ENCODE results near the gene SIK2. TPM values are rescaled to one million over a fixed set of nuclear protein-coding genes. Genes with fewer than 3 reads are reported as not detected.

The SIK2 gene
- total RNA-seq, 3 donors from 2014 or later, result 5.9 to 8.3 (median 6.7) TPM

GRCh38 chr11:111674941-111675340 is 72.7 kb downstream of the SIK2 start:
- no peak overlapping the region for H3K4me3 Mint-ChIP-seq
- no peaks in the 10 kb centered on the region for H3K27me3 Mint-ChIP-seq (ENCODE audit: low read depth)
- H3K9me3 Mint-ChIP-seq, result no peaks in the 10 kb centered on the region
- H3K36me3 Mint-ChIP-seq (ENCODE audit: insufficient read depth), result peaks cover 35% of the 10 kb centered on the region
- no peak for ATAC-seq
- no peak for DNase-seq
- no peaks in the 10 kb centered on the region for H3K4me1 Mint-ChIP-seq (ENCODE audit: low read depth)

GRCh38 chr11:111675891-111676290 is 73.6 kb downstream of the SIK2 start:
- no peaks in the 10 kb centered on the region for H3K4me1 Mint-ChIP-seq (ENCODE audit: low read depth)
- no peak for ATAC-seq

DNA sequence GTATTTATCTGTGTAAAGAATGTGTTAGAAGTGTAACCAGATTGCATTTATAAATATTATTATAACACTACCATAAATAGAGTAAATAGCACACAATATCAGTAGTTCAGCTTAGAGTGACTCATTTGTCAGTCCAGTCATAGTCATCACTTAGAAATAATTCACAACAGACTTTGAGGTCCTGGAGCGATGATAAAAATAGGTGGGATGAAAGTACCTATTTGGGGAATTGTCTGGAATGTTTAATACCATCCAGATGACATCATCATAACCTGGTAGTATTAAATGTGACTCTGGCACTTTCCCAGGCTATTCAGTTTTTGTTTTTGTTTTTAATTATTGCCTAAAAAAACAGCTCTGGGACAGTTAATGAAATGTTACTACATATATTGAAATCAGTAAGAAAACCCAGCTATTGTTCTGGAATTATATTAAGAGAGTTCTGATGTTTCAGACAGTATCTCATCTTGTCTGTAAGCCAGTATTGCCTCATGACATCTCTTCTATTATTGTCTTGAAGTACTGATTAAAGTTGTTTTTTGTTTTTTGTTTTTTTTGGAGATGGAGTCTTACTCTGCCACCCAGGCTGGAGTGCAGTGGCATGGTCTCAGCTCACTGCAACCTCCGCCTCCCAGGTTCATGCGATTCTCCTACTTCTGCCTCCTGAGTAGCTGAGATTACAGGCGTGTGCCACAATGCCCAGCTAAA is 74.8 kb downstream of the SIK2 start:
- Mint-ChIP-seq H3K4me1 (ENCODE audit: low read depth) (no peaks in the 10 kb centered on the region), H3K36me3 (ENCODE audit: insufficient read depth) (peaks cover 28% of the 10 kb centered on the region), H3K27me3 (ENCODE audit: low read depth) (no peaks in the 10 kb centered on the region), H3K9me3 (no peaks in the 10 kb centered on the region), H3K4me3 (no peak overlapping the region)
- ATAC-seq (no peak), DNase-seq (no peak)

More at GRCh38 chr11:111675891-111676290, 73.6 kb downstream of the SIK2 start:
- Mint-ChIP-seq H3K36me3 (ENCODE audit: insufficient read depth) (peaks cover 35% of the 10 kb centered on the region), H3K27me3 (ENCODE audit: low read depth) (no peaks in the 10 kb centered on the region), H3K9me3 (no peaks in the 10 kb centered on the region), H3K4me3 (no peak overlapping the region)
- DNase-seq, result no peak

GRCh38 chr11:111680486-111681175 is 78.4 kb downstream of the SIK2 start:
- Mint-ChIP-seq H3K36me3 (ENCODE audit: insufficient read depth) (peaks cover 15% of the 10 kb centered on the region), H3K27me3 (ENCODE audit: low read depth) (no peaks in the 10 kb centered on the region), H3K9me3 (no peaks in the 10 kb centered on the region), H3K4me3 (no peak overlapping the region), H3K4me1 (ENCODE audit: low read depth) (no peaks in the 10 kb centered on the region)
- DNase-seq (no peak), ATAC-seq (no peak)

DNA sequence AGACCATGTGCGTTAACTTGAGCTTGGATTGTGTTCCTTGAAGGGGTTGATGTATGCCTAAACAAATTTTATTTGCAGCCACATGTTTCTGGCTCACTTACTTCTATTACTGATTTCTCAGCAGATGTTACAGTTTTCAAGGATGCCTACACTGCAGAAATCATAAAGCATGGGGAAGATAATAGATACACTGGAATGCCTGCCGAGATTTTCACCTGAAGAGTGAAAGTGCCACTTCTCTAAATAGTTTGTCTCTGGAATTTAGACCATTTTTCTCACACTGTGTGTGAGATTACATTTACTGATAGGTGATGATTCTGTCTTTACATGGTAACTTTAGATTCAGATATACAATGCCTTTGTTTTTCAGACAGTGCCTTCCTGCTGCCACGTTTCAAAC is 81.6 kb downstream of the SIK2 start:
- H3K4me3 Mint-ChIP-seq, result no peak overlapping the region
- H3K4me1 Mint-ChIP-seq (ENCODE audit: low read depth), result no peaks in the 10 kb centered on the region
- no peak for ATAC-seq
- no peak for DNase-seq
- H3K27me3 Mint-ChIP-seq (ENCODE audit: low read depth), result no peaks in the 10 kb centered on the region
- H3K9me3 Mint-ChIP-seq, result no peaks in the 10 kb centered on the region
- H3K36me3 Mint-ChIP-seq (ENCODE audit: insufficient read depth), result peaks cover 18% of the 10 kb centered on the region

DNA sequence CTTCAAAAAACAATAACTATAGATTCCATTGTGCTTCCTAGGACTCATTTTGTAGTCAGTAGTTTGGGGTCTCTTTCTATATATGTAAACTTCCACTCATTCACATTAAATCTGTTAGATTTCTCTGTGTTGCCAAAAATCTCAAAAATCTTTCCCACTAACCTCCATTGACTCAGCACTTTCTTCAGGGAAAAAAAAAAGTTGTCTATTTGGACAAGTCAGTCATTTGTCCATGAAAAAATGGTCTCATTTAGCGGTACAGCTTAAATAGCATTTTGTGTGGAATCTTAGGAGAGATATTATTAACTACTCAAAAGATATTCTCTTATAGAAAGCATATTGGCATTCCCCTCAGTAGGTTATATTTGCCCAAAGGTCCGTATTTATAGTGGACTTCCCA is 82.0 kb downstream of the SIK2 start:
- H3K27me3 Mint-ChIP-seq (ENCODE audit: low read depth), result no peaks in the 10 kb centered on the region
- DNase-seq, result no peak
- peaks cover 22% of the 10 kb centered on the region for H3K36me3 Mint-ChIP-seq (ENCODE audit: insufficient read depth)
- ATAC-seq, result no peak
- no peak overlapping the region for H3K4me3 Mint-ChIP-seq
- H3K4me1 Mint-ChIP-seq (ENCODE audit: low read depth), result no peaks in the 10 kb centered on the region
- no peaks in the 10 kb centered on the region for H3K9me3 Mint-ChIP-seq

GRCh38 chr11:111688013-111688412 is 85.8 kb downstream of the SIK2 start:
- H3K4me1 Mint-ChIP-seq (ENCODE audit: low read depth), result no peaks in the 10 kb centered on the region
- no peaks in the 10 kb centered on the region for H3K27me3 Mint-ChIP-seq (ENCODE audit: low read depth)
- no peak overlapping the region for H3K4me3 Mint-ChIP-seq
- DNase-seq, result no peak
- ATAC-seq, result no peak
- H3K9me3 Mint-ChIP-seq, result no peaks in the 10 kb centered on the region
- H3K36me3 Mint-ChIP-seq (ENCODE audit: insufficient read depth), result peaks cover 35% of the 10 kb centered on the region

DNA sequence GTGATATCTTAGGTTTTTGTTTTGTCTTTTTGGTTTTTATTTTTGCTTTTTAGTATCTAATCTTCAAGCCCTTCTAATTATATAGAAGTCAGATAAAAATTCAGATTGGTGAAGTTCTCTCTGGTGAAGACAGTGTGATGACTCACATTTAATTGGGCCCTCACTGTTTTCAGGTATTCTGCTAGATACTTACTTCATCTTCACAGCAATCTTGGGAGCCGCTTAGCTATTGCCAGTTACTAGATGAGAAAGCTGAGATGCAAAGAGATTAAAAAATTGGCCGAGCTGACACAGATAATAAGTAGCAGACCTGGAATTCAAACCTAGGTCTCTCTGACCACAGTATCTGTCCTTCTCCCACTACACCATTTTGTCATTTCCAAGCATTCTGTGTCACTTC is 88.9 kb downstream of the SIK2 start:
- Mint-ChIP-seq H3K9me3 (no peaks in the 10 kb centered on the region), H3K27me3 (ENCODE audit: low read depth) (no peaks in the 10 kb centered on the region), H3K4me3 (no peak overlapping the region), H3K4me1 (ENCODE audit: low read depth) (no peaks in the 10 kb centered on the region), H3K36me3 (ENCODE audit: insufficient read depth) (peaks cover 36% of the 10 kb centered on the region)
- no peak for DNase-seq
- ATAC-seq, result no peak

DNA sequence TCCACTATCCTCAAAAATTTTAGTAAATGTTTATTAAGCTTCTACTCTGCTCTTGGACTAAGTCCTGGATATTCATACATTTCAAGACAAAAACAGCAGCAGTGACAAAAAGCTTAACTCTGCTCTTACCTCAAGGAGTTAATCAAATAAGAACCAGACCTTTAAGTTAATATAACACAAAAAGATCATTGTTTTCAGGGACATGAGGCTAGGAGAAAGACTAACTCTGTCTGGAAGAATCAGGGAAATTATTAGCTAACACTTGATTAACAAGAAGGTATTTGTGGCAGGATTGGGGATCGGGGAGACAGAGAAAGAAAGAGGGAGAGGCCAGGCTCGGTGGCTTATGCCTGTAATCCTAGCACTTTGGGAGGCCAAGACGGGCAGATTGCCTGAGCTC is 89.5 kb downstream of the SIK2 start:
- H3K36me3 Mint-ChIP-seq (ENCODE audit: insufficient read depth), result peaks cover 34% of the 10 kb centered on the region
- no peaks in the 10 kb centered on the region for H3K9me3 Mint-ChIP-seq

GRCh38 chr11:111693224-111693937 is 91.1 kb downstream of the SIK2 start:
- no peaks in the 10 kb centered on the region for H3K9me3 Mint-ChIP-seq
- H3K36me3 Mint-ChIP-seq (ENCODE audit: insufficient read depth), result peaks cover 28% of the 10 kb centered on the region
- H3K4me1 Mint-ChIP-seq (ENCODE audit: low read depth), result no peaks in the 10 kb centered on the region
- H3K4me3 Mint-ChIP-seq, result no peak overlapping the region
- DNase-seq (no peak), ATAC-seq (no peak)
- H3K27me3 Mint-ChIP-seq (ENCODE audit: low read depth), result no peaks in the 10 kb centered on the region

More for the DNA sequence above, 89.5 kb downstream of the SIK2 start:
- Mint-ChIP-seq H3K4me3 (no peak overlapping the region), H3K4me1 (ENCODE audit: low read depth) (no peaks in the 10 kb centered on the region), H3K27me3 (ENCODE audit: low read depth) (no peaks in the 10 kb centered on the region)
- no peak for ATAC-seq
- DNase-seq, result no peak

- DNase-seq (no peak), ATAC-seq (no peak)
- Mint-ChIP-seq H3K36me3 (ENCODE audit: insufficient read depth) (peaks cover 21% of the 10 kb centered on the region), H3K9me3 (no peaks in the 10 kb centered on the region), H3K4me1 (ENCODE audit: low read depth) (no peaks in the 10 kb centered on the region), H3K4me3 (no peak overlapping the region), H3K27me3 (ENCODE audit: low read depth) (no peaks in the 10 kb centered on the region)
Observed at GRCh38 chr11:111694851-111695250, 92.6 kb downstream of the SIK2 start.

GRCh38 chr11:111696556-111696955 is 94.3 kb downstream of the SIK2 start:
- DNase-seq (no peak), ATAC-seq (no peak)
- no peaks in the 10 kb centered on the region for H3K9me3 Mint-ChIP-seq
- no peaks in the 10 kb centered on the region for H3K27me3 Mint-ChIP-seq (ENCODE audit: low read depth)
- H3K4me3 Mint-ChIP-seq, result no peak overlapping the region
- H3K36me3 Mint-ChIP-seq (ENCODE audit: insufficient read depth), result peaks cover 12% of the 10 kb centered on the region
- no peaks in the 10 kb centered on the region for H3K4me1 Mint-ChIP-seq (ENCODE audit: low read depth)

DNA sequence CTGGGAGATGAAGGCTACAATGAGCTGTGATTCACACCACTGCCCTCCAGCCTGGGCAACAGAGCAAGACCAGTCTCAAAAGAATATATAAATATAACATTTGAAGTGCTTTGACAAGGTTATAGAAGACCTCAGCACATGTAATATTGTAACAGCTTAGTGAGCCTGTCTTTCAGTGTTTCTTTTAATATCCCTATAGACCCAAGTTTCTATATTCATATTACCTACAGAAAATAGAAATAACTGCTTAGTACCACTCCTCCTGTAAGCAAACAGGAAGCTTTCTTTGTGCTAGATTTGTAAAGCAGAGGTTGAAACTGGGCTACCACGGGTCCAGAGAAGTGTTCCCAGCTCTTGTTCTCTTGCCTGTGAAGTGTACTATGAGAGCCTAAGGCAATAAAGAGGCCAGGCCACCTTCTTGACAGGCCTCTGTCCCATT is 95.7 kb downstream of the SIK2 start:
- ATAC-seq (no peak), DNase-seq (no peak)
- Mint-ChIP-seq H3K27me3 (ENCODE audit: low read depth) (no peaks in the 10 kb centered on the region), H3K4me3 (no peak overlapping the region), H3K36me3 (ENCODE audit: insufficient read depth) (peaks cover 18% of the 10 kb centered on the region), H3K9me3 (no peaks in the 10 kb centered on the region), H3K4me1 (ENCODE audit: low read depth) (no peaks in the 10 kb centered on the region)

GRCh38 chr11:111698852-111699559 is 96.8 kb downstream of the SIK2 start:
- H3K27me3 Mint-ChIP-seq (ENCODE audit: low read depth), result no peaks in the 10 kb centered on the region
- no peak overlapping the region for H3K4me3 Mint-ChIP-seq
- H3K9me3 Mint-ChIP-seq, result no peaks in the 10 kb centered on the region
- no peaks in the 10 kb centered on the region for H3K4me1 Mint-ChIP-seq (ENCODE audit: low read depth)
- no peak for DNase-seq
- H3K36me3 Mint-ChIP-seq (ENCODE audit: insufficient read depth), result peaks cover 22% of the 10 kb centered on the region
- ATAC-seq, result peak; percentile 58 to 75

All from activated T-cell treated with anti-CD3 and anti-CD28 coated beads, Interleukin-2, amount 50 U/mL, for 4 hours (primary cell).